ENCODE data around the gene STXBP4.

- TF ChIP-seq POLR2AphosphoS5 (IDR thresholded peaks at IDR 0.05; ENCODE audit: borderline replicate concordance, low read depth, low read length) (peak; percentile 32; the same call in 1 of the 2 replicates), EZH2 (IDR thresholded peaks at IDR 0.05) (no peak)
These were observed 248.3 kb downstream of the STXBP4 start for GRCh38 chr17:55216888-55217287.
